Measurements from ENCODE around the gene SNX27. TPM values are rescaled to one million over a fixed set of nuclear protein-coding genes. Genes with fewer than 3 reads are reported as not detected.

SNX27 gene
- total RNA-seq, 1 experiment from 2014 or later: 42.2 TPM

GRCh38 chr1:151565502-151566189 is 46.2 kb upstream of the SNX27 start:
- H3K9ac ChIP-seq (ENCODE audit: low read length): no peak overlapping the region
- no peaks in the 10 kb centered on the region for H4K20me1 ChIP-seq (ENCODE audit: insufficient read depth)
- no peak overlapping the region for H2AFZ ChIP-seq (ENCODE audit: low read depth, low read length, poor library complexity, severe bottlenecking)
- H3K4me1 ChIP-seq (ENCODE audit: control insufficient read depth in 1 of 2, insufficient read depth in 2 of 2, low read length in 2 of 2): peaks cover 0 to 9% of the 10 kb centered on the region in 2 experiments; a peak in 2 of 4 replicates
- H3K27me3 ChIP-seq (ENCODE audit: insufficient read depth, low read length): no peaks in the 10 kb centered on the region
- intact Hi-C loops (cut with micrococcal nuclease): no loop called here
- H3K4me3 ChIP-seq (replicated peaks in 1 of 2; ENCODE audit: low read depth in 1 of 2, low read length in 2 of 2): no peak overlapping the region
- BruUV-seq (replicated peaks): no TSS peak
- ChIA-PET CTCF (interaction anchor here (1.9 kb wide), 1 partner anchor 13 kb away, joined by 5 read pairs; no protein-coding TSS in a partner anchor), POLR2A (no interaction called here), RAD21 (ENCODE audit: low non-redundant PET in 1 of 2, low total read pairs in 2 of 2, uncharacterized antibody in 2 of 2, unreplicated experiment in 2 of 2) (no interaction called here)
- TF ChIP-seq SRF (IDR thresholded peaks at IDR 0.05; ENCODE audit: low read depth): no peak
- TF ChIP-seq EZH2phosphoT487 (IDR thresholded peaks at IDR 0.05; ENCODE audit: borderline replicate concordance): no peak
- no peak for TF ChIP-seq ELF1 (IDR thresholded peaks at IDR 0.05; ENCODE audit: borderline replicate concordance, low read depth)
- no peak for TF ChIP-seq JUND (IDR thresholded peaks at IDR 0.05)
- TF ChIP-seq SIN3A (IDR thresholded peaks at IDR 0.05; ENCODE audit: low read depth): no peak
- TF ChIP-seq POLR2A (IDR thresholded peaks at IDR 0.05; ENCODE audit: borderline replicate concordance, extremely low read depth, insufficient read depth, insufficient read length): no peak
- TF ChIP-seq POLR2AphosphoS5 (IDR thresholded peaks at IDR 0.05; ENCODE audit: low read depth, low read length): no peak
- no peak for TF ChIP-seq EZH2 (IDR thresholded peaks at IDR 0.05)
- TF ChIP-seq, protein P1, sequence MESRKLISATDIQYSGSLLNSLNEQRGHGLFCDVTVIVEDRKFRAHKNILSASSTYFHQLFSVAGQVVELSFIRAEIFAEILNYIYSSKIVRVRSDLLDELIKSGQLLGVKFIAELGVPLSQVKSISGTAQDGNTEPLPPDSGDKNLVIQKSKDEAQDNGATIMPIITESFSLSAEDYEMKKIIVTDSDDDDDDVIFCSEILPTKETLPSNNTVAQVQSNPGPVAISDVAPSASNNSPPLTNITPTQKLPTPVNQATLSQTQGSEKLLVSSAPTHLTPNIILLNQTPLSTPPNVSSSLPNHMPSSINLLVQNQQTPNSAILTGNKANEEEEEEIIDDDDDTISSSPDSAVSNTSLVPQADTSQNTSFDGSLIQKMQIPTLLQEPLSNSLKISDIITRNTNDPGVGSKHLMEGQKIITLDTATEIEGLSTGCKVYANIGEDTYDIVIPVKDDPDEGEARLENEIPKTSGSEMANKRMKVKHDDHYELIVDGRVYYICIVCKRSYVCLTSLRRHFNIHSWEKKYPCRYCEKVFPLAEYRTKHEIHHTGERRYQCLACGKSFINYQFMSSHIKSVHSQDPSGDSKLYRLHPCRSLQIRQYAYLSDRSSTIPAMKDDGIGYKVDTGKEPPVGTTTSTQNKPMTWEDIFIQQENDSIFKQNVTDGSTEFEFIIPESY (IDR thresholded peaks at IDR 0.05; ENCODE audit: extremely low read depth, insufficient replicate concordance, low read length): no peak
- no peak for TF ChIP-seq SP1 (IDR thresholded peaks at IDR 0.05; ENCODE audit: low read depth)
- no peak for TF ChIP-seq YY1 (IDR thresholded peaks at IDR 0.05; ENCODE audit: extremely low read depth, insufficient replicate concordance, low read depth, low read length)
- no peak for TF ChIP-seq RAD21 (IDR thresholded peaks at IDR 0.05; ENCODE audit: low read depth)
- TF ChIP-seq EGR1 (IDR thresholded peaks at IDR 0.05; ENCODE audit: low read depth): no peak
- no peak for TF ChIP-seq TCF7L2 (IDR thresholded peaks at IDR 0.05; ENCODE audit: borderline replicate concordance, extremely low read depth, insufficient read depth, insufficient read length)
- H3K9me3 ChIP-seq (ENCODE audit: control insufficient read depth in 1 of 2, insufficient read depth in 1 of 2, low read depth in 1 of 2, low read length in 2 of 2): no peaks in the 10 kb centered on the region
- DNase-seq (ENCODE audit: low read depth, low spot score) (no peak), ATAC-seq (no peak)
- H3K36me3 ChIP-seq (ENCODE audit: control insufficient read depth in 1 of 2, insufficient read depth in 2 of 2, low read length in 2 of 2): peaks cover 0 to 5% of the 10 kb centered on the region in 2 experiments; a peak in 1 of 4 replicates
- no peaks in the 10 kb centered on the region for H3K79me2 ChIP-seq (ENCODE audit: insufficient read depth, low read length)
- no peaks in the 10 kb centered on the region for H3K9me2 ChIP-seq (ENCODE audit: insufficient read depth)
- no peak overlapping the region for H3K4me2 ChIP-seq (ENCODE audit: low read length)
- H3K27ac ChIP-seq (ENCODE audit: low read depth, low read length): no peak overlapping the region

Data from HCT116 (cell line).